ENCODE data around the gene UBE2R2. TPM values are rescaled to one million over a fixed set of nuclear protein-coding genes. Genes with fewer than 3 reads are reported as not detected.
A peak's percentile ranks its signal among the peaks of the same experiment; 100 is the strongest.
"Not testable (repeated sequence)": the region's sequence is repeated elsewhere in the genome, so short reads cannot be mapped to it uniquely, and the experiment has no call there.

Gene UBE2R2
- 10 to 100 TPM; 38.8 to 47.9 (median 41.5) TPM for total RNA-seq
- polyA plus RNA-seq = 10 to 100 TPM; 15.8 to 21.6 TPM
- long read RNA-seq, donor 1, full-length matches to known transcripts = 64 of 88 reads
- long read RNA-seq, donor 1, partial matches to known transcripts = 13 of 88 reads
- long read RNA-seq, donor 1, other reads (novel, unspliced or antisense) = 11 of 88 reads
- long read RNA-seq, donor 2, full-length matches to known transcripts = 99 of 107 reads
- long read RNA-seq, donor 2, partial matches to known transcripts = 3 of 107 reads
- long read RNA-seq, donor 2, other reads (novel, unspliced or antisense) = 5 of 107 reads
- long read RNA-seq, donor 3, full-length matches to known transcripts = 47 of 58 reads
- long read RNA-seq, donor 3, partial matches to known transcripts = 4 of 58 reads
- long read RNA-seq, donor 3, other reads (novel, unspliced or antisense) = 7 of 58 reads

GRCh38 chr9:33816327-33817252 is at the start of gene UBE2R2:
TSS of gene UBE2R2 (plus strand) at chr9:33817160. CDS start at chr9:33817758, 598 bp downstream.
- intact Hi-C loops (cut with DNase I) = loop anchor here in 9 of 10 donors (2.0 to 10.0 kb wide), 10 partner anchors 36 to 438 kb away; no protein-coding TSS in a partner anchor
- Histone ChIP-seq H3K27ac (peak within 1 kb of the TSS; percentile 98 to 100 (median 99)), H3K27me3 (no peaks in the 10 kb centered on the region), H3K4me1 (peaks cover 6 to 63% (median 51%) of the 10 kb centered on the region in 9 donors), H3K9me3 (no peaks in the 10 kb centered on the region), H3K36me3 (peaks cover 0 to 3% (median 0%) of the 10 kb centered on the region in 9 donors), H3K4me3 (peak within 1 kb of the TSS; percentile 65 to 96 (median 90))
- DNase-seq (peak; percentile 94), ATAC-seq (peak; percentile 89 to 94 (median 92))
- TF ChIP-seq, protein P1, sequence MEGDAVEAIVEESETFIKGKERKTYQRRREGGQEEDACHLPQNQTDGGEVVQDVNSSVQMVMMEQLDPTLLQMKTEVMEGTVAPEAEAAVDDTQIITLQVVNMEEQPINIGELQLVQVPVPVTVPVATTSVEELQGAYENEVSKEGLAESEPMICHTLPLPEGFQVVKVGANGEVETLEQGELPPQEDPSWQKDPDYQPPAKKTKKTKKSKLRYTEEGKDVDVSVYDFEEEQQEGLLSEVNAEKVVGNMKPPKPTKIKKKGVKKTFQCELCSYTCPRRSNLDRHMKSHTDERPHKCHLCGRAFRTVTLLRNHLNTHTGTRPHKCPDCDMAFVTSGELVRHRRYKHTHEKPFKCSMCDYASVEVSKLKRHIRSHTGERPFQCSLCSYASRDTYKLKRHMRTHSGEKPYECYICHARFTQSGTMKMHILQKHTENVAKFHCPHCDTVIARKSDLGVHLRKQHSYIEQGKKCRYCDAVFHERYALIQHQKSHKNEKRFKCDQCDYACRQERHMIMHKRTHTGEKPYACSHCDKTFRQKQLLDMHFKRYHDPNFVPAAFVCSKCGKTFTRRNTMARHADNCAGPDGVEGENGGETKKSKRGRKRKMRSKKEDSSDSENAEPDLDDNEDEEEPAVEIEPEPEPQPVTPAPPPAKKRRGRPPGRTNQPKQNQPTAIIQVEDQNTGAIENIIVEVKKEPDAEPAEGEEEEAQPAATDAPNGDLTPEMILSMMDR (IDR thresholded peaks at IDR 0.05) = no peak
- WGBS, 2 donors = 2 to 5% methylated on average over 30 to 57 of the region's 66 CpGs

GRCh38 chr9:33770156-33770880 is 46.6 kb upstream of the UBE2R2 start:
- ATAC-seq = peak in 1 of 8 donors; percentile 48
- H3K4me1 ChIP-seq; H3K27me3 ChIP-seq; H3K9me3 ChIP-seq; H3K36me3 ChIP-seq; H3K27ac ChIP-seq; H3K4me3 ChIP-seq; DNase-seq; intact Hi-C loops (cut with DNase I): not testable (repeated sequence)
- WGBS, 2 donors = 90 to 96% methylated on average over 3 of the region's 3 CpGs

GRCh38 chr9:33773135-33773534 is 43.8 kb upstream of the UBE2R2 start:
- H3K36me3 ChIP-seq; H3K9me3 ChIP-seq; H3K4me1 ChIP-seq; ATAC-seq; H3K27ac ChIP-seq; H3K4me3 ChIP-seq; DNase-seq; H3K27me3 ChIP-seq; intact Hi-C loops (cut with DNase I): not testable (repeated sequence)

GRCh38 chr9:33774074-33774659 is 42.8 kb upstream of the UBE2R2 start:
- H3K27ac ChIP-seq; H3K36me3 ChIP-seq; DNase-seq; H3K4me3 ChIP-seq; intact Hi-C loops (cut with DNase I); ATAC-seq; H3K4me1 ChIP-seq; H3K9me3 ChIP-seq: not testable (repeated sequence)
- H3K27me3 ChIP-seq = peaks cover 0 to 11% (median 0%) of the 10 kb centered on the region in 7 donors
- 72 to 75% methylated on average over 5 of the region's 5 CpGs for WGBS, 2 donors

- DNase-seq = no peak
- Histone ChIP-seq H3K4me1 (peaks cover 0 to 3% (median 0%) of the 10 kb centered on the region in 9 donors), H3K4me3 (no peak overlapping the region), H3K36me3 (no peaks in the 10 kb centered on the region), H3K27ac (no peak overlapping the region), H3K9me3 (peaks cover 0 to 4% (median 0%) of the 10 kb centered on the region in 11 donors), H3K27me3 (peaks cover 0 to 11% (median 0%) of the 10 kb centered on the region in 7 donors)
- no peak for ATAC-seq
- intact Hi-C loops (cut with DNase I) = loop anchor here in 1 of 10 donors (5.0 kb wide), 1 partner anchor 44 kb away; no protein-coding TSS in a partner anchor
- TF ChIP-seq, protein P1 (IDR thresholded peaks at IDR 0.05) = no peak
These were observed 40.4 kb upstream of the UBE2R2 start for GRCh38 chr9:33776578-33776977.
